ENCODE data around the gene DYRK4. TPM values are rescaled to one million over a fixed set of nuclear protein-coding genes. Genes with fewer than 3 reads are reported as not detected.

Gene DYRK4
- total and polyA plus RNA-seq, 5 donors from 2014 or later = 11.4 to 43.1 (median 36.9) TPM

DNA sequence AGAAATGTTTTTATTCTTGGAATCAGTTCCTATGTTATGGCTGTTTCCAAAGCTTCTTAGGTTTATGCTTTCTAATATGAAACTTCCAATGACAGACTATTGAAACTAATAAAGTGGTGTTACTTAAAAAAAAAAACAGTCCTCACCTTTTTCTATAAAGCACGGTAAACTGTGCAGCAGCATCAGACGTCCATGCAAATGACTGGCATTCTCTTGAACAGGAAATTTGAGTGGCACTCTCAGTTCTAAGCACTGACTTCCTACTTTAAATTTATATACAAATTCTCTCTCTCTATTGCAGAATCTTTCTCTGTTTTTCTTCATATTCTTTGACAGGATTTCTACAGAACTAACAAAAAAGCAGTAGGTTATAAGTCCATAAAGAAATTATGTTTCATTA, 26.1 kb upstream of the DYRK4 start:
- H3K4me3 ChIP-seq (ENCODE audit: low read depth, low read length) = no peak overlapping the region
- no peak for ATAC-seq (ENCODE audit: low read depth in 2 of 2)
- H3K27me3 ChIP-seq (ENCODE audit: control insufficient read depth, insufficient read depth, low read length) = no peaks in the 10 kb centered on the region
- peak overlapping the region in 2 of 3 donors; percentile 0 to 44 for H3K27ac Mint-ChIP-seq
- H3K4me1 Mint-ChIP-seq = peaks cover 10 to 35% (median 27%) of the 10 kb centered on the region in 4 donors
- H3K27me3 Mint-ChIP-seq = peaks cover 6% of the 10 kb centered on the region
- peaks cover 27% of the 10 kb centered on the region for H3K4me1 ChIP-seq (ENCODE audit: control insufficient read depth, insufficient read depth, low read length, poor library complexity, severe bottlenecking)
- no peaks in the 10 kb centered on the region for H3K36me3 Mint-ChIP-seq
- peaks cover 20% of the 10 kb centered on the region for H3K36me3 ChIP-seq (ENCODE audit: control insufficient read depth, insufficient read depth, low read length)
- no peaks in the 10 kb centered on the region for H3K9me3 Mint-ChIP-seq
- H3K9me3 ChIP-seq (ENCODE audit: control insufficient read depth in 2 of 2, low read length in 2 of 2) = no peaks in the 10 kb centered on the region
- no peak overlapping the region for H3K27ac ChIP-seq (ENCODE audit: insufficient read depth, low read length, poor library complexity, severe bottlenecking)
- no peak for DNase-seq
- H3K4me3 Mint-ChIP-seq = peak overlapping the region in 2 of 4 donors; percentile 61 to 95

DNA sequence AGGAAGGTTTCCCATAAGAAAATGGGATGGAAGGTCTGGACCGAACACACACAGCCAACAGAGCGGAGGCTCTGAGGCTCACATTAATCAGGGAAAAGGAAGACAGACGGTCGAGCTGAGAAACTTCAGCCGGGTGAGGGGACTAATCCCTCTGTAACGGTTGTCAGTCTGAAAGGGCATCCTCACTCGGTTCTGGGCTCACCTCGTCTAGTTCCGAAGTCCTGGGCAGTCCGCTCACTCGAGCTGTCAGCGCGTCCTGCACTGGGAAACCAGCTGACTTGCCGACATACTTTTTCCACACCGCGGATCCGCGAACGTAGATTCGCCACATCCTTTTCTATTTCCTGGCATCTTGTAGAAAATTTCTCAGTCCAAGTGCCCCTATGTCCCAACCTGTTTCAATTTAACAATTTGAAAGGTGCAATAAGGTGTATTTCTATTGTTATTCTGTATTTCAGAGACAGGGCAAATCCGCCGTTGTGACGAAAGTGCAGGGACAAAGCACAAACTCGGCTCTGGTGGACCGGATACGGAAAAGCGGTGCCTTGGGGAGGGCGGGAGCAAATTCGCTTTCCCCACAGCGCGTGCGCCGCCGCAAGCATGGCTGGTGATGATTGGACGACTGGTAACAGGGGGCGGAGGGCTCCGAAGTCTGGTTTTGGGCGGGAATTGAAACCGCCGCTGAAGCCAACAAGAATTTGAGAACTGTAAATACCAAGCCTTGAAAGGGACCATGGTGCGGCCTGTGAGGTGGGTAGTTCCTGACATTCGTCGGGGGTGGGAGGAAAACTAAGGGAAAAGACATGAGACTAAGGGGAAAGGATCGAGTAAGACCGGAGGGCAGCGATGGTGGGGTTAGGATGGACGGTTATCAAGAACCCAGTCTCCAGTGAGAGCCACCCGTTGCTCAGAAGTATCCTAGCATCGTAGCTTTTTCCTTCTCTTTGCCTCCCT, 23.5 kb upstream of the DYRK4 start, which contains the start of gene RAD51AP1:
RAD51AP1 (plus strand) TSS at position 684 of the 954 bp plus-strand sequence; CDS start at position 734, 50 bp downstream.
- DNase-seq (peak; percentile 92 to 99 (median 99)), ATAC-seq (ENCODE audit: low read depth in 2 of 2) (peak; percentile 98 to 99)
- H3K27ac ChIP-seq (ENCODE audit: insufficient read depth, low read length, poor library complexity, severe bottlenecking) = peak within 1 kb of the TSS; percentile 91
- no peaks in the 10 kb centered on the region for H3K9me3 ChIP-seq (ENCODE audit: control insufficient read depth in 2 of 2, low read length in 2 of 2)
- H3K27me3 Mint-ChIP-seq = peaks cover 6% of the 10 kb centered on the region
- peak within 1 kb of the TSS; percentile 100 for H3K4me3 ChIP-seq (ENCODE audit: low read depth, low read length)
- peak within 1 kb of the TSS; percentile 95 to 99 (median 98) for H3K4me3 Mint-ChIP-seq
- H3K27ac Mint-ChIP-seq = peak within 1 kb of the TSS; percentile 97 to 100 (median 99)
- H3K36me3 ChIP-seq (ENCODE audit: control insufficient read depth, insufficient read depth, low read length) = peaks cover 13% of the 10 kb centered on the region
- no peaks in the 10 kb centered on the region for H3K36me3 Mint-ChIP-seq
- no peaks in the 10 kb centered on the region for H3K27me3 ChIP-seq (ENCODE audit: control insufficient read depth, insufficient read depth, low read length)
- peaks cover 10 to 35% (median 34%) of the 10 kb centered on the region in 4 donors for H3K4me1 Mint-ChIP-seq
- peaks cover 17% of the 10 kb centered on the region for H3K4me1 ChIP-seq (ENCODE audit: control insufficient read depth, insufficient read depth, low read length, poor library complexity, severe bottlenecking)
- no peaks in the 10 kb centered on the region for H3K9me3 Mint-ChIP-seq

DNA sequence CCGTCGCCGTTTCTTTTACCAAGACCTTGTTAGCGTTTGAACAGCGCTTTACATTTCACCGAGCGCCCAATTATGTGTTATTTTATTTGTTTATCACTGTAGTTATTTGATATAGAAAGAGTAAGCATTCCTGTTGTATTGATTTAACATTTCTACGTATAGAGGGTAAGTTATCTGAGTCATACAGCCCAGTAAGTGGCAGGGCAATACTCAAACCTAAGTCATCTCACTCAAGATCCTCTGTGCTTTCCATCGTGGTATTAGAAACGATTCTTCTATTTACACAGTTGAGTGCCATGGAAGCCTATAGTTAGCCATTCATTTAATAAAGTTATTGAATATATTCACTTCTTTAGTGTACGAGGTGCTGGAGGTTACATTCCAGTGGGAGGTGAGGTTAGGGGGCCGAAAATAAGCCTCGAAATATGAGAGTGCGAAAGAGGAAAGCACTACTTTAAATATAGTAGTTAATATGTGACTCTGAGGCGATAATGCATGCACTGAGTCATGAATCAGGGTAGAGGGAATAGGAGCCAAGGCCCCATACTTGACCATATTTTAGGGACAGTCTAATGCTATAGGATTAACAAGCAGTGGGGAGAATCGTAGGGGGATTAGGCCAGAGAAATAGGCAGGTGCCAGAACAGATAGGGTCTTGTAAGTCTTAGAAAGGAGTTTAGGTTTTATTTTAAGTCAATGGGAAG, 22.7 kb upstream of the DYRK4 start:
- Mint-ChIP-seq H3K36me3 (no peaks in the 10 kb centered on the region), H3K27ac (peak overlapping the region; percentile 97 to 100 (median 99)), H3K4me1 (peaks cover 10 to 37% (median 34%) of the 10 kb centered on the region in 4 donors), H3K27me3 (peaks cover 6% of the 10 kb centered on the region), H3K9me3 (no peaks in the 10 kb centered on the region), H3K4me3 (peak overlapping the region; percentile 95 to 99 (median 98))
- ATAC-seq (ENCODE audit: low read depth in 2 of 2) = no peak
- peak overlapping the region; percentile 100 for H3K4me3 ChIP-seq (ENCODE audit: low read depth, low read length)
- peaks cover 17% of the 10 kb centered on the region for H3K4me1 ChIP-seq (ENCODE audit: control insufficient read depth, insufficient read depth, low read length, poor library complexity, severe bottlenecking)
- H3K27ac ChIP-seq (ENCODE audit: insufficient read depth, low read length, poor library complexity, severe bottlenecking) = peak overlapping the region; percentile 91
- no peak for DNase-seq
- no peaks in the 10 kb centered on the region for H3K27me3 ChIP-seq (ENCODE audit: control insufficient read depth, insufficient read depth, low read length)
- no peaks in the 10 kb centered on the region for H3K9me3 ChIP-seq (ENCODE audit: control insufficient read depth in 2 of 2, low read length in 2 of 2)
- peaks cover 5% of the 10 kb centered on the region for H3K36me3 ChIP-seq (ENCODE audit: control insufficient read depth, insufficient read depth, low read length)

DNA sequence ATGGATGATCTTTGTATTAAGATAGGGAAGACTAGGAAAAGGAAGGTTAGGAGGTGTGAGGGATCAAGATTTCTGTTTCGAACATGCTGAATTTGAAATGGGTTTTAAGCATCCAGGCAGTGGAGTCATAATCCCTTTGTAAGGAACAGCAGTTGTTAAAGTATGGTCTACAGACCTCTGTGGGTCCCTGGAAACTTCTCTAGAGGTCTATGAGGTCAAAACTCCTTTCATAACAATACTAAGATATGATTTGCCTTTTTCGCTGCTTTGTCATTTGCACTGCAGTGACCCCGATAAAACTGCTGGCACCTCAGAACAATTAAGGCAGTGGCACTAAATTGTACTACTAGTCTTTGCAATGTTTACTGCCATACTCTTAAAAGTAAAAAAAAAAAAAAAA, 21.8 kb upstream of the DYRK4 start:
- DNase-seq (no peak), ATAC-seq (ENCODE audit: low read depth in 2 of 2) (no peak)
- peak overlapping the region in 3 of 4 donors; percentile 30 to 95 (median 46) for H3K4me3 Mint-ChIP-seq
- H3K9me3 Mint-ChIP-seq = no peaks in the 10 kb centered on the region
- H3K4me1 ChIP-seq (ENCODE audit: control insufficient read depth, insufficient read depth, low read length, poor library complexity, severe bottlenecking) = peaks cover 17% of the 10 kb centered on the region
- no peak overlapping the region for H3K4me3 ChIP-seq (ENCODE audit: low read depth, low read length)
- H3K36me3 ChIP-seq (ENCODE audit: control insufficient read depth, insufficient read depth, low read length) = no peaks in the 10 kb centered on the region
- H3K27me3 ChIP-seq (ENCODE audit: control insufficient read depth, insufficient read depth, low read length) = no peaks in the 10 kb centered on the region
- no peaks in the 10 kb centered on the region for H3K9me3 ChIP-seq (ENCODE audit: control insufficient read depth in 2 of 2, low read length in 2 of 2)
- peaks cover 11 to 40% (median 34%) of the 10 kb centered on the region in 4 donors for H3K4me1 Mint-ChIP-seq
- no peak overlapping the region for H3K27ac Mint-ChIP-seq
- H3K36me3 Mint-ChIP-seq = no peaks in the 10 kb centered on the region
- peaks cover 6% of the 10 kb centered on the region for H3K27me3 Mint-ChIP-seq
- H3K27ac ChIP-seq (ENCODE audit: insufficient read depth, low read length, poor library complexity, severe bottlenecking) = no peak overlapping the region

DNA sequence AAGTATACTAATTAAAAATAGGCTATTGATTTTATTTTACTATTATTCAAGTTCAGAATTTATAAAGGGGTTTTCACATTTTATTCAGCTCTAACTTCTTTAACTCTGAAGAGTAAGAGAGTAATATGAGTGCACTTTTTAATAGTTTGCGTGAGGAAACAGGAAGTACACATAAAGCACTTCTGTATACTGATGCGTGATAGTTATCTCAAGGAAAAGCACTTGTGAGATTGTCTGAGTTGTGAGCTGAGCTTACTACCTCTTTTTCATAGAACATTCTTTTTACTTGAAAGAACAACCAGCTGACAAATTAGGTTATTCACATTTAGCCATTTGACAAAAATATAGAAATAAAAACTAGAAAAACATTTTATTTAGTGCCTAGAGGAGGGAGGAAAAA, 21.4 kb upstream of the DYRK4 start:
- no peak for DNase-seq
- H3K27me3 Mint-ChIP-seq = peaks cover 6% of the 10 kb centered on the region
- ATAC-seq (ENCODE audit: low read depth in 2 of 2) = no peak
- Histone ChIP-seq H3K9me3 (ENCODE audit: control insufficient read depth in 2 of 2, low read length in 2 of 2) (no peaks in the 10 kb centered on the region), H3K4me1 (ENCODE audit: control insufficient read depth, insufficient read depth, low read length, poor library complexity, severe bottlenecking) (peaks cover 17% of the 10 kb centered on the region), H3K27me3 (ENCODE audit: control insufficient read depth, insufficient read depth, low read length) (no peaks in the 10 kb centered on the region), H3K27ac (ENCODE audit: insufficient read depth, low read length, poor library complexity, severe bottlenecking) (no peak overlapping the region), H3K36me3 (ENCODE audit: control insufficient read depth, insufficient read depth, low read length) (no peaks in the 10 kb centered on the region), H3K4me3 (ENCODE audit: low read depth, low read length) (no peak overlapping the region)
- peaks cover 12 to 41% (median 34%) of the 10 kb centered on the region in 4 donors for H3K4me1 Mint-ChIP-seq
- no peak overlapping the region for H3K27ac Mint-ChIP-seq
- H3K4me3 Mint-ChIP-seq = no peak overlapping the region
- no peaks in the 10 kb centered on the region for H3K9me3 Mint-ChIP-seq
- H3K36me3 Mint-ChIP-seq = no peaks in the 10 kb centered on the region

DNA sequence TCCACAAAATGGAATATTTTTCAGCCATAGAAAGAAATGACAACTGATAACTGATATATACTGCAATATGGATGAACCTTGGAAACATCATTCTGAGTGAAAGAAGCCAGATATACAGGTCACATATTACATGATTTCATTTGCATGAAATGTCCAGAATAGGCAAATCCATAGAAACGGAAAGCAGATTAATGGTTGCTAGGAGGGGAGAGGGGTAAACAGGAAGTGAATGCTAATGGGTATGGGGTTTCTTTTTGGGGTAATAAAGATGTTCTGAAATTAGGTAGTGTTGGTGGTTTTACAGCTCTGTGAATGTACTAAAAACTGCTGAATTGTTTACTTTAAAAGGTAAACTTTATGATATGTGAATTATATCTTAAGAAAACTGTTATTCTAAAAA, 16.8 kb upstream of the DYRK4 start:
- H3K9me3 Mint-ChIP-seq = no peaks in the 10 kb centered on the region
- no peaks in the 10 kb centered on the region for H3K27me3 ChIP-seq (ENCODE audit: control insufficient read depth, insufficient read depth, low read length)
- peaks cover 3% of the 10 kb centered on the region for H3K4me1 ChIP-seq (ENCODE audit: control insufficient read depth, insufficient read depth, low read length, poor library complexity, severe bottlenecking)
- H3K27ac Mint-ChIP-seq = peak overlapping the region in 2 of 3 donors; percentile 13 to 27
- ATAC-seq (ENCODE audit: low read depth in 2 of 2) (no peak), DNase-seq (no peak)
- no peaks in the 10 kb centered on the region for H3K36me3 ChIP-seq (ENCODE audit: control insufficient read depth, insufficient read depth, low read length)
- H3K9me3 ChIP-seq (ENCODE audit: control insufficient read depth in 2 of 2, low read length in 2 of 2) = no peaks in the 10 kb centered on the region
- no peak overlapping the region for H3K27ac ChIP-seq (ENCODE audit: insufficient read depth, low read length, poor library complexity, severe bottlenecking)
- H3K4me3 Mint-ChIP-seq = no peak overlapping the region
- no peak overlapping the region for H3K4me3 ChIP-seq (ENCODE audit: low read depth, low read length)
- H3K36me3 Mint-ChIP-seq = no peaks in the 10 kb centered on the region
- no peaks in the 10 kb centered on the region for H3K27me3 Mint-ChIP-seq
- peaks cover 4 to 9% (median 6%) of the 10 kb centered on the region in 4 donors for H3K4me1 Mint-ChIP-seq

DNA sequence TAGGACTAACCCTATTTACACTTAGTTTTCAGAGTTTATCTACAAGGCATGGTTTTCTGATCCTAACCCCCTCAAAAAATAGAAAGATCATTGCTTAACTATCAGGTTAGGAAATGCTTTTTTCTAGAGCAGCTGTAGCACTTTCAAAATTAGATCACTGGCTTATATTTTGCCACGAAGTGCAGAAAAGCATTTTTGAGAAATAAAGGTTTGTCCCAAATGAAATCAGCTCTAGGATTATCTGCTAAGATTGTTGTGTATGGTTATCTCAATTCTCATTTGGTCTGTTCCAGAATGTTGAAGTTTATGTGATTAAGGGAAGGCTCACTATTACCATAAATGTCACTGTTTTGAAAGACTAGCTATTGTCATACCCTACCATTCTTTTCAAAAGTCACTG, 9.8 kb upstream of the DYRK4 start:
- DNase-seq (no peak), ATAC-seq (ENCODE audit: low read depth in 2 of 2) (no peak)
- Mint-ChIP-seq H3K4me1 (peaks cover 0 to 10% (median 0%) of the 10 kb centered on the region in 4 donors), H3K36me3 (no peaks in the 10 kb centered on the region), H3K27ac (no peak overlapping the region), H3K27me3 (no peaks in the 10 kb centered on the region), H3K9me3 (no peaks in the 10 kb centered on the region), H3K4me3 (no peak overlapping the region)
- Histone ChIP-seq H3K4me1 (ENCODE audit: control insufficient read depth, insufficient read depth, low read length, poor library complexity, severe bottlenecking) (no peaks in the 10 kb centered on the region), H3K27me3 (ENCODE audit: control insufficient read depth, insufficient read depth, low read length) (no peaks in the 10 kb centered on the region), H3K9me3 (ENCODE audit: control insufficient read depth in 2 of 2, low read length in 2 of 2) (no peaks in the 10 kb centered on the region), H3K36me3 (ENCODE audit: control insufficient read depth, insufficient read depth, low read length) (no peaks in the 10 kb centered on the region), H3K4me3 (ENCODE audit: low read depth, low read length) (no peak overlapping the region), H3K27ac (ENCODE audit: insufficient read depth, low read length, poor library complexity, severe bottlenecking) (no peak overlapping the region)
